Activated CD8-positive, alpha-beta T cell treated with anti-CD3 and anti-CD28 coated beads for 36 hours (primary cell): ENCODE measurements around the gene PTAFR. TPM values are rescaled to one million over a fixed set of nuclear protein-coding genes. Genes with fewer than 3 reads are reported as not detected.

Experiments
- ATAC-seq: fragments of 200-7000 bp; cut with Tn5 transposase; one replicate; pipeline ENCODE4 v1.10.0; 2021; ENCODE audit warnings: mild to moderate bottlenecking, moderate library complexity
- CTCF ChIA-PET: fragments of 350-600 bp; sonication (Branson Sonifier 250); formaldehyde crosslinking; loops from one replicate; lab custom pipeline; 2021; ENCODE audit warnings: antibody characterized with exemption; lab: Charles Lee
- POLR2A ChIA-PET: fragments of 350-600 bp; sonication (Branson Sonifier 250); formaldehyde crosslinking; loops from one replicate; lab custom pipeline; 2021; ENCODE audit warnings: antibody characterized with exemption; lab: Charles Lee
- DNase-seq: peaks from one replicate; pipeline ENCODE4 v3.0.0-alpha.2; 2020
- H3K27ac Mint-ChIP-seq: one replicate; pipeline ENCODE4 v1.8.0; 2021; ENCODE audit warnings: mild to moderate bottlenecking, mixed read lengths
- H3K27me3 Mint-ChIP-seq: one replicate; pipeline ENCODE4 v1.8.0; 2021; ENCODE audit warnings: mixed read lengths
- H3K36me3 Mint-ChIP-seq: one replicate; pipeline ENCODE4 v1.8.0; 2021; ENCODE audit warnings: low read depth, mixed read lengths
- H3K4me1 Mint-ChIP-seq: one replicate; pipeline ENCODE4 v1.8.0; 2021; ENCODE audit warnings: low read depth, mixed read lengths
- H3K4me3 Mint-ChIP-seq: one replicate; pipeline ENCODE4 v1.8.0; 2021; ENCODE audit warnings: mild to moderate bottlenecking, moderate library complexity, mixed read lengths
- H3K9me3 Mint-ChIP-seq: one replicate; pipeline ENCODE4 v1.8.0; 2021; ENCODE audit warnings: mixed read lengths
- CTCF ChIP-seq: fragments of 200-600 bp; IDR thresholded peaks from one replicate; pipeline ENCODE4 v1.8.0; 2022; ENCODE audit warnings: antibody characterized with exemption, mild to moderate bottlenecking
- intact Hi-C: fragments of 100-400 bp; cut with micrococcal nuclease; formaldehyde crosslinking; loops from one replicate; pipeline ENCODE4 v1.10.0; 2022
- total RNA-seq, 2 experiments: library from RNA; stranded (reverse); gene quantifications; one replicate each; pipeline ENCODE4 v1.2.3, GENCODE V29; 2021

Gene PTAFR
- total RNA-seq, 2 experiments from 2014 or later, result 0.16 to 0.25 TPM

- H3K36me3 Mint-ChIP-seq, result peaks cover 5% of the 10 kb centered on the region
- H3K27ac Mint-ChIP-seq, result no peak overlapping the region
- H3K4me1 Mint-ChIP-seq, result no peaks in the 10 kb centered on the region
- CTCF ChIA-PET, result no interaction called here
- H3K9me3 Mint-ChIP-seq, result no peaks in the 10 kb centered on the region
- intact Hi-C loops, result no loop called here
- ATAC-seq (no peak), DNase-seq (no peak)
- POLR2A ChIA-PET, result no interaction called here
- no peaks in the 10 kb centered on the region for H3K27me3 Mint-ChIP-seq
- TF ChIP-seq CTCF, result no peak
- no peak overlapping the region for H3K4me3 Mint-ChIP-seq
These were observed 14.6 kb upstream of the PTAFR start for GRCh38 chr1:28190996-28191645.

GRCh38 chr1:28190337-28190979, 14.0 kb upstream of the PTAFR start:
- no peak for TF ChIP-seq CTCF
- H3K36me3 Mint-ChIP-seq, result peaks cover 5% of the 10 kb centered on the region
- no peak overlapping the region for H3K4me3 Mint-ChIP-seq
- no peaks in the 10 kb centered on the region for H3K9me3 Mint-ChIP-seq
- H3K27me3 Mint-ChIP-seq, result no peaks in the 10 kb centered on the region
- intact Hi-C loops, result no loop called here
- POLR2A ChIA-PET, result no interaction called here
- ATAC-seq (no peak), DNase-seq (no peak)
- H3K27ac Mint-ChIP-seq, result no peak overlapping the region
- H3K4me1 Mint-ChIP-seq, result no peaks in the 10 kb centered on the region
- CTCF ChIA-PET, result no interaction called here

- Mint-ChIP-seq H3K4me3 (no peak overlapping the region), H3K9me3 (no peaks in the 10 kb centered on the region), H3K4me1 (peaks cover 11% of the 10 kb centered on the region), H3K36me3 (no peaks in the 10 kb centered on the region), H3K27ac (no peak overlapping the region), H3K27me3 (peaks cover 11% of the 10 kb centered on the region)
- intact Hi-C loops, result no loop called here
- CTCF ChIA-PET, result interaction anchor here (1.1 kb wide), 1 partner anchor 93 kb away, joined by 3 read pairs; no protein-coding TSS in a partner anchor
- TF ChIP-seq CTCF, result no peak
- no peak for DNase-seq
- POLR2A ChIA-PET, result interaction anchor here (0.6 kb wide), 1 partner anchor 22 kb away, joined by 3 read pairs; no protein-coding TSS in a partner anchor
- ATAC-seq, result no peak
These were observed 8.6 kb upstream of the PTAFR start for GRCh38 chr1:28185071-28185470.

- DNase-seq, result no peak
- Mint-ChIP-seq H3K4me3 (no peak overlapping the region), H3K27me3 (peaks cover 28% of the 10 kb centered on the region), H3K27ac (no peak overlapping the region), H3K4me1 (peaks cover 11% of the 10 kb centered on the region), H3K9me3 (no peaks in the 10 kb centered on the region), H3K36me3 (no peaks in the 10 kb centered on the region)
- intact Hi-C loops, result no loop called here
- no peak for ATAC-seq
- ChIA-PET CTCF (no interaction called here), POLR2A (no interaction called here)
- TF ChIP-seq CTCF, result no peak
These were observed 4.1 kb upstream of the PTAFR start for GRCh38 chr1:28180306-28181305.
